Neural cell (in vitro differentiated cells): Measurements from ENCODE around the gene MRPL19. TPM values are rescaled to one million over a fixed set of nuclear protein-coding genes. Genes with fewer than 3 reads are reported as not detected.

ENCODE experiments used
- H2AFZ ChIP-seq: fragments of 200-600, 300-800 bp; sonication (generic), shearing (Covaris generic); 2 replicates; pipeline ENCODE4 v1.6.0; 2014; ENCODE audit warnings: low read depth, mild to moderate bottlenecking, antibody characterized with exemption, low read length, moderate library complexity
- H3F3A ChIP-seq: fragments of 200-600 bp; shearing (Covaris generic); 2 replicates; pipeline ENCODE4 v1.6.1; 2016; ENCODE audit warnings: mild to moderate bottlenecking, moderate library complexity, mixed read lengths, antibody characterized with exemption, low read length; ENCODE audit not compliant: insufficient read depth, poor library complexity, severe bottlenecking
- H3K27ac ChIP-seq: fragments of 200-600, 300-800 bp; sonication (generic), shearing (Covaris generic); 2 replicates; pipeline ENCODE4 v1.5.1; 2014; ENCODE audit warnings: mild to moderate bottlenecking, low read length, moderate library complexity
- H3K27me3 ChIP-seq: fragments of 300-800, 200-600 bp; sonication (generic), shearing (Covaris generic); 2 replicates; pipeline ENCODE4 v1.6.0; 2014; ENCODE audit warnings: mild to moderate bottlenecking, low read depth, low read length, moderate library complexity; ENCODE audit not compliant: insufficient read depth
- H3K36me3 ChIP-seq: fragments of 300-800, 200-600 bp; sonication (generic), shearing (Covaris generic); 2 replicates; pipeline ENCODE4 v1.5.1; 2014; ENCODE audit warnings: mild to moderate bottlenecking, antibody characterized with exemption, low read length, moderate library complexity; ENCODE audit not compliant: insufficient read depth
- H3K4me2 ChIP-seq: fragments of 300-800, 200-600 bp; sonication (generic), shearing (Covaris generic); 2 replicates; pipeline ENCODE4 v1.6.0; 2014; ENCODE audit warnings: mild to moderate bottlenecking, low read length
- H3K4me3 ChIP-seq: fragments of 300-800, 200-600 bp; sonication (generic), shearing (Covaris generic); 2 replicates; pipeline ENCODE4 v1.5.1; 2014; ENCODE audit warnings: mild to moderate bottlenecking, low read length, moderate library complexity
- H3K79me2 ChIP-seq: fragments of 200-600 bp; shearing (Covaris generic); replicated peaks from 2 replicates; pipeline ENCODE4 v1.6.0; 2014; ENCODE audit warnings: mild to moderate bottlenecking, low read length, moderate library complexity; ENCODE audit not compliant: insufficient read depth
- H3K9ac ChIP-seq: fragments of 300-800, 200-600 bp; sonication (generic), shearing (Covaris generic); 2 replicates; pipeline ENCODE4 v1.6.1; 2016; ENCODE audit warnings: mild to moderate bottlenecking, low read length, mixed read lengths
- H3K9me2 ChIP-seq: fragments of 200-600 bp; shearing (Covaris generic); 2 replicates; pipeline ENCODE4 v1.6.1; 2016; ENCODE audit warnings: mild to moderate bottlenecking, low read length, mixed read lengths; ENCODE audit not compliant: insufficient read depth
- H3K9me3 ChIP-seq: fragments of 200-600, 300-800 bp; sonication (generic), shearing (Covaris generic); 2 replicates; pipeline ENCODE4 v1.6.1; 2016; ENCODE audit warnings: mild to moderate bottlenecking, mixed run types, low read length, moderate library complexity, mixed read lengths
- H4K20me1 ChIP-seq: fragments of 200-600 bp; shearing (Covaris generic); 2 replicates; pipeline ENCODE4 v1.6.1; 2016; ENCODE audit warnings: mild to moderate bottlenecking, mixed run types; ENCODE audit not compliant: insufficient read depth
- EP300 ChIP-seq: fragments of 450-650 bp; conservative IDR thresholded peaks from 2 replicates; pipeline ENCODE4 v1.6.1; 2014; ENCODE audit warnings: antibody characterized with exemption, mild to moderate bottlenecking, moderate library complexity; ENCODE audit not compliant: poor library complexity, severe bottlenecking
- EZH2 ChIP-seq: fragments of 200-600, 300-800 bp; shearing (Covaris generic), sonication (generic); IDR thresholded peaks from 2 replicates; pipeline ENCODE4 v1.6.1; 2014; ENCODE audit warnings: antibody characterized with exemption, low read length, borderline replicate concordance, mild to moderate bottlenecking; ENCODE audit not compliant: insufficient read depth, poor library complexity, severe bottlenecking
- MXI1 ChIP-seq: fragments of 450-650 bp; conservative IDR thresholded peaks from 2 replicates; pipeline ENCODE4 v1.6.1; 2014; ENCODE audit warnings: antibody characterized with exemption, mild to moderate bottlenecking; ENCODE audit not compliant: poor library complexity, severe bottlenecking
- POLR2AphosphoS5 ChIP-seq: IDR thresholded peaks from 2 replicates; pipeline ENCODE4 v1.6.1; 2012
- RAD21 ChIP-seq: fragments of 450-650 bp; conservative IDR thresholded peaks from 2 replicates; pipeline ENCODE4 v1.6.1; 2014; ENCODE audit warnings: antibody characterized with exemption, mild to moderate bottlenecking, moderate library complexity
- SMC3 ChIP-seq: fragments of 450-650 bp; conservative IDR thresholded peaks from 2 replicates; pipeline ENCODE4 v1.6.1; 2014; ENCODE audit warnings: antibody characterized with exemption, mild to moderate bottlenecking, moderate library complexity; ENCODE audit not compliant: poor library complexity
- TAF1 ChIP-seq: IDR thresholded peaks from 2 replicates; pipeline ENCODE4 v1.6.1; 2012; ENCODE audit warnings: low read depth
- polyA plus RNA-seq: library from polyadenylated mRNA; depleted of rRNA; stranded (reverse); fragments of >200 nt; gene quantifications from 2 replicates; pipeline ENCODE4 v1.2.3, GENCODE V29; 2014
- TF ChIP-seq, protein P1 (sequence below): IDR thresholded peaks from 2 replicates; pipeline ENCODE4 v1.6.1; 2012; ENCODE audit warnings: borderline replicate concordance
- TF ChIP-seq, protein P2 (sequence below): fragments of 450-650 bp; IDR thresholded peaks from 2 replicates; pipeline ENCODE4 v1.5.1; 2014; ENCODE audit warnings: antibody characterized with exemption, mild to moderate bottlenecking, moderate library complexity; ENCODE audit not compliant: poor library complexity, severe bottlenecking

The MRPL19 gene
- polyA plus RNA-seq, 1 donor from 2014 or later = 28.1 TPM

DNA sequence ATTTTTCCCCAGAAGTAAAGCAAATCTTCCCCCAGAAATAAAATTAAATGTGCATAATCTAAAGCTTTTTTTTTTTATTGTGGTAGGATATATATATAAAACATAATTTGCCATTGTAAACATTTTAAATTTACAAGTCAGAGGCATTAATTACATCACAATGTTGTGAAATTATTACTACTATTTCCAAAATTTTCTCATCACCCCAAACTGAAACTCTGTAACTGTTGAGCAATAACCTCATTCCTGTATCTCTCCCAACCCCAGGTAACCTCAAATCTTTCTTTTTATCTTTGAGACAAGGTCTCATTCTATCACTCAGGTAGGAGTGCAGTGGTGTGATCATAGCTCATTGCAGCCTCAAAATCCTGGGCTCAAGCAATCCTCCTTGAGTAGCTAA is 11.2 kb downstream of the MRPL19 start:
- Histone ChIP-seq H3K36me3 (peaks cover 23% of the 10 kb centered on the region), H3F3A (no peaks in the 10 kb centered on the region), H3K9me2 (no peaks in the 10 kb centered on the region), H3K4me3 (no peak overlapping the region), H3K9me3 (no peaks in the 10 kb centered on the region), H2AFZ (no peak overlapping the region), H3K9ac (no peak overlapping the region), H4K20me1 (no peaks in the 10 kb centered on the region), H3K4me2 (no peak overlapping the region), H3K79me2 (no peaks in the 10 kb centered on the region), H3K27ac (no peak overlapping the region), H3K27me3 (no peaks in the 10 kb centered on the region)
- TF ChIP-seq, protein P1, sequence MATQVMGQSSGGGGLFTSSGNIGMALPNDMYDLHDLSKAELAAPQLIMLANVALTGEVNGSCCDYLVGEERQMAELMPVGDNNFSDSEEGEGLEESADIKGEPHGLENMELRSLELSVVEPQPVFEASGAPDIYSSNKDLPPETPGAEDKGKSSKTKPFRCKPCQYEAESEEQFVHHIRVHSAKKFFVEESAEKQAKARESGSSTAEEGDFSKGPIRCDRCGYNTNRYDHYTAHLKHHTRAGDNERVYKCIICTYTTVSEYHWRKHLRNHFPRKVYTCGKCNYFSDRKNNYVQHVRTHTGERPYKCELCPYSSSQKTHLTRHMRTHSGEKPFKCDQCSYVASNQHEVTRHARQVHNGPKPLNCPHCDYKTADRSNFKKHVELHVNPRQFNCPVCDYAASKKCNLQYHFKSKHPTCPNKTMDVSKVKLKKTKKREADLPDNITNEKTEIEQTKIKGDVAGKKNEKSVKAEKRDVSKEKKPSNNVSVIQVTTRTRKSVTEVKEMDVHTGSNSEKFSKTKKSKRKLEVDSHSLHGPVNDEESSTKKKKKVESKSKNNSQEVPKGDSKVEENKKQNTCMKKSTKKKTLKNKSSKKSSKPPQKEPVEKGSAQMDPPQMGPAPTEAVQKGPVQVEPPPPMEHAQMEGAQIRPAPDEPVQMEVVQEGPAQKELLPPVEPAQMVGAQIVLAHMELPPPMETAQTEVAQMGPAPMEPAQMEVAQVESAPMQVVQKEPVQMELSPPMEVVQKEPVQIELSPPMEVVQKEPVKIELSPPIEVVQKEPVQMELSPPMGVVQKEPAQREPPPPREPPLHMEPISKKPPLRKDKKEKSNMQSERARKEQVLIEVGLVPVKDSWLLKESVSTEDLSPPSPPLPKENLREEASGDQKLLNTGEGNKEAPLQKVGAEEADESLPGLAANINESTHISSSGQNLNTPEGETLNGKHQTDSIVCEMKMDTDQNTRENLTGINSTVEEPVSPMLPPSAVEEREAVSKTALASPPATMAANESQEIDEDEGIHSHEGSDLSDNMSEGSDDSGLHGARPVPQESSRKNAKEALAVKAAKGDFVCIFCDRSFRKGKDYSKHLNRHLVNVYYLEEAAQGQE = no peak
- TF ChIP-seq POLR2AphosphoS5 (no peak), SMC3 (no peak), EP300 (no peak), MXI1 (no peak), TAF1 (no peak), EZH2 (no peak)
- TF ChIP-seq, protein P2, sequence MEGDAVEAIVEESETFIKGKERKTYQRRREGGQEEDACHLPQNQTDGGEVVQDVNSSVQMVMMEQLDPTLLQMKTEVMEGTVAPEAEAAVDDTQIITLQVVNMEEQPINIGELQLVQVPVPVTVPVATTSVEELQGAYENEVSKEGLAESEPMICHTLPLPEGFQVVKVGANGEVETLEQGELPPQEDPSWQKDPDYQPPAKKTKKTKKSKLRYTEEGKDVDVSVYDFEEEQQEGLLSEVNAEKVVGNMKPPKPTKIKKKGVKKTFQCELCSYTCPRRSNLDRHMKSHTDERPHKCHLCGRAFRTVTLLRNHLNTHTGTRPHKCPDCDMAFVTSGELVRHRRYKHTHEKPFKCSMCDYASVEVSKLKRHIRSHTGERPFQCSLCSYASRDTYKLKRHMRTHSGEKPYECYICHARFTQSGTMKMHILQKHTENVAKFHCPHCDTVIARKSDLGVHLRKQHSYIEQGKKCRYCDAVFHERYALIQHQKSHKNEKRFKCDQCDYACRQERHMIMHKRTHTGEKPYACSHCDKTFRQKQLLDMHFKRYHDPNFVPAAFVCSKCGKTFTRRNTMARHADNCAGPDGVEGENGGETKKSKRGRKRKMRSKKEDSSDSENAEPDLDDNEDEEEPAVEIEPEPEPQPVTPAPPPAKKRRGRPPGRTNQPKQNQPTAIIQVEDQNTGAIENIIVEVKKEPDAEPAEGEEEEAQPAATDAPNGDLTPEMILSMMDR = no peak

DNA sequence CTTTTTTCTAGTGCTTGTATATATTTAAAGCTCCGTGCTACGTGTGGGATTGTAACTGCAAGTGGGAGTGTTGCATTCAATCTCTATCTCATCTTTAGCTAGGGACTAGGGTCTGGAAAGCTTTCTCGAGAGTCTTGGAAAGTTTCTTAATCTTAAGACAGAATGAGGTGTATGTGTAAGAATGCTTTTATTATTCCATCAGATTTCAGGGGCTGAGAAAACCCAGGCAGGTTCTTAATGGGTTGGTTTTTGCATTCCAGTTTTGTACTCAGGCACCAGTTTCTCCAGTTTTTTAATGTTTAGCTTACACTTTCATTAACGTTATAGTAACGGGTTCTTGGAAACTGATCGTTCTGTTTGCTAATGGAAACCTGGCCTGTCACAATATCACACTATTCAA is 20.3 kb downstream of the MRPL19 start:
- no peak overlapping the region for H3K4me2 ChIP-seq
- H3K27ac ChIP-seq = no peak overlapping the region
- H3K9me3 ChIP-seq = no peaks in the 10 kb centered on the region
- no peak overlapping the region for H3K4me3 ChIP-seq
- H3K9me2 ChIP-seq = no peaks in the 10 kb centered on the region
- no peak for TF ChIP-seq POLR2AphosphoS5
- no peaks in the 10 kb centered on the region for H3K36me3 ChIP-seq
- H4K20me1 ChIP-seq = no peaks in the 10 kb centered on the region
- no peaks in the 10 kb centered on the region for H3K79me2 ChIP-seq
- H3F3A ChIP-seq = no peaks in the 10 kb centered on the region
- no peak overlapping the region for H3K9ac ChIP-seq
- no peaks in the 10 kb centered on the region for H3K27me3 ChIP-seq
- H2AFZ ChIP-seq = no peak overlapping the region

DNA sequence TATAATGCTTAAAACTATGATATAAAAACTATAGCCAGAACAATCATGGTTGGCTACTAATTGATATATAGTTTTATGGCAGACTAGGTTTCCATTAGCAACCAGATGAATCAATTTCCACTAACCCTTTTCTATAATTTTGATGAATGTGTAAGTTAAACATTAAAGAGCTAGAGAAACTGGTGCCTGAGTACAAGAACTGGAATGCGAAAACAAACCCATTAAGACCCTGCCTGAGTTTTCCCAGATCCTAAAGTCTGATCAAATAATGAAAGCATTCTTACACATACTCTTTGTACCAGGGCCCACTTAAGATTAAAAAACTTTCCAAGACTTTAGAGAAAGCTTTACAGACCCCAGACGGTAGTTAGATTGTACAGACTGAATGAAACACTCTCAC is 21.3 kb downstream of the MRPL19 start:
- no peaks in the 10 kb centered on the region for H3K9me3 ChIP-seq
- H3K9me2 ChIP-seq = no peaks in the 10 kb centered on the region
- H3K27me3 ChIP-seq = no peaks in the 10 kb centered on the region
- no peak overlapping the region for H3K4me3 ChIP-seq
- H3K4me2 ChIP-seq = no peak overlapping the region
- no peaks in the 10 kb centered on the region for H3K79me2 ChIP-seq
- no peak overlapping the region for H3K27ac ChIP-seq
- no peaks in the 10 kb centered on the region for H4K20me1 ChIP-seq
- TF ChIP-seq MXI1 (no peak), RAD21 (no peak), EP300 (no peak), SMC3 (no peak), TAF1 (no peak), EZH2 (no peak), POLR2AphosphoS5 (no peak)
- TF ChIP-seq, protein P2 = no peak
- TF ChIP-seq, protein P1 = no peak
- no peaks in the 10 kb centered on the region for H3F3A ChIP-seq
- peaks cover 4% of the 10 kb centered on the region for H3K36me3 ChIP-seq
- no peak overlapping the region for H3K9ac ChIP-seq
- no peak overlapping the region for H2AFZ ChIP-seq
